GM23338 (cell line): ENCODE data around the gene FGF11. TPM values are rescaled to one million over a fixed set of nuclear protein-coding genes. Genes with fewer than 3 reads are reported as not detected.

ENCODE experiments used
- ATAC-seq: fragments of 200-7000 bp; cut with Tn5 transposase; 3 replicates; pipeline ENCODE4 v1.9.1; 2020
- DNase-seq: peaks from one replicate; pipeline ENCODE4 v3.0.0-alpha.2; 2015; ENCODE audit warnings: low spot score
- H2AFZ ChIP-seq: fragments of 200-600 bp; sonication (generic); 2 replicates; pipeline ENCODE4 v1.8.0; 2016; ENCODE audit warnings: antibody characterized with exemption, mild to moderate bottlenecking, moderate library complexity
- H3F3A ChIP-seq: fragments of 200-600 bp; sonication (generic); replicated peaks from 2 replicates; pipeline ENCODE4 v1.8.0; 2017; ENCODE audit warnings: antibody characterized with exemption, mixed run types, low read depth
- H3K27ac ChIP-seq: fragments of 200-600 bp; sonication (generic); 2 replicates; pipeline ENCODE4 v1.6.1; 2016; ENCODE audit warnings: low read depth
- H3K27me3 ChIP-seq: fragments of 200-600 bp; sonication (generic); 2 replicates; pipeline ENCODE4 v1.8.0; 2016; ENCODE audit warnings: mild to moderate bottlenecking, mixed run types, moderate library complexity; ENCODE audit not compliant: insufficient read depth
- H3K36me3 ChIP-seq: fragments of 200-600 bp; sonication (generic); 2 replicates; pipeline ENCODE4 v1.8.0; 2016; ENCODE audit warnings: mild to moderate bottlenecking; ENCODE audit not compliant: insufficient read depth
- H3K4me1 ChIP-seq: fragments of 200-600 bp; sonication (generic); 2 replicates; pipeline ENCODE4 v1.8.0; 2016; ENCODE audit warnings: mild to moderate bottlenecking, moderate library complexity; ENCODE audit not compliant: insufficient read depth
- H3K4me2 ChIP-seq: fragments of 200-600 bp; sonication (generic); 2 replicates; pipeline ENCODE4 v1.7.1; 2017; ENCODE audit warnings: mixed run types
- H3K4me3 ChIP-seq: fragments of 200-600 bp; sonication (generic); 2 replicates; pipeline ENCODE4 v1.6.1; 2016; ENCODE audit warnings: mixed run types
- H3K79me2 ChIP-seq: fragments of 200-600 bp; sonication (generic); replicated peaks from 2 replicates; pipeline ENCODE4 v1.8.0; 2017; ENCODE audit warnings: mild to moderate bottlenecking; ENCODE audit not compliant: insufficient read depth
- H3K9me2 ChIP-seq: fragments of 200-600 bp; sonication (generic); 2 replicates; pipeline ENCODE4 v1.8.0; 2017; ENCODE audit not compliant: insufficient read depth
- H4K20me1 ChIP-seq: fragments of 200-600 bp; sonication (generic); replicated peaks from 2 replicates; pipeline ENCODE4 v1.8.0; 2017; ENCODE audit warnings: mild to moderate bottlenecking; ENCODE audit not compliant: insufficient read depth
- H3K27ac Mint-ChIP-seq: 2 replicates; pipeline ENCODE4 v1.8.0; 2020; ENCODE audit warnings: inconsistent platforms, mild to moderate bottlenecking, moderate library complexity, mixed read lengths
- H3K27me3 Mint-ChIP-seq: 3 replicates; pipeline ENCODE4 v1.8.0; 2022; ENCODE audit warnings: low read depth, mild to moderate bottlenecking, moderate library complexity, mixed read lengths, inconsistent platforms; ENCODE audit not compliant: insufficient read depth, poor library complexity
- H3K36me3 Mint-ChIP-seq: 3 replicates; pipeline ENCODE4 v1.8.0; 2021; ENCODE audit warnings: low read depth, mild to moderate bottlenecking, inconsistent platforms, moderate library complexity, mixed read lengths
- H3K4me1 Mint-ChIP-seq: 3 replicates; pipeline ENCODE4 v1.8.0; 2020; ENCODE audit warnings: mild to moderate bottlenecking, inconsistent platforms, mixed read lengths
- H3K4me3 Mint-ChIP-seq: 3 replicates; pipeline ENCODE4 v1.8.0; 2021; ENCODE audit warnings: moderate library complexity, mild to moderate bottlenecking, inconsistent platforms, mixed read lengths
- H3K9me3 Mint-ChIP-seq: 3 replicates; pipeline ENCODE4 v1.8.0; 2020; ENCODE audit warnings: moderate library complexity, mild to moderate bottlenecking, inconsistent platforms, mixed read lengths
- CREB1 ChIP-seq: fragments of 250-450 bp; sonication (Bioruptor Pico); IDR thresholded peaks from 2 replicates; pipeline ENCODE4 v1.5.0; 2020; ENCODE audit warnings: low read depth, mild to moderate bottlenecking, moderate library complexity
- EZH2 ChIP-seq: fragments of 200-600 bp; sonication (generic); IDR thresholded peaks from one replicate; pipeline ENCODE4 v1.8.0; 2017; ENCODE audit warnings: antibody characterized with exemption, mild to moderate bottlenecking, low read depth; ENCODE audit not compliant: unreplicated experiment
- EZH2phosphoT487 ChIP-seq: fragments of 200-600 bp; sonication (generic); IDR thresholded peaks from one replicate; pipeline ENCODE4 v1.8.1; 2018; ENCODE audit warnings: antibody characterized with exemption; ENCODE audit not compliant: unreplicated experiment
- NANOG ChIP-seq: IDR thresholded peaks from 2 replicates; pipeline ENCODE4 v1.6.1; 2016; ENCODE audit warnings: antibody characterized with exemption, borderline replicate concordance
- POLR2AphosphoS5 ChIP-seq: IDR thresholded peaks from 2 replicates; pipeline ENCODE4 v1.6.1; 2016; ENCODE audit warnings: antibody characterized with exemption, low read depth
- STAT1 ChIP-seq: IDR thresholded peaks from one replicate; pipeline ENCODE4 v1.6.1; 2016; ENCODE audit warnings: antibody characterized with exemption; ENCODE audit not compliant: unreplicated experiment
- ZNF114 ChIP-seq: fragments of 250-450 bp; sonication (Bioruptor Pico); IDR thresholded peaks from 2 replicates; pipeline ENCODE4 v1.5.0; 2020; ENCODE audit warnings: mild to moderate bottlenecking, moderate library complexity
- ZNF331 ChIP-seq: fragments of 250-450 bp; sonication (Bioruptor Pico); IDR thresholded peaks from 2 replicates; pipeline ENCODE4 v1.5.0; 2020; ENCODE audit warnings: low read depth, mild to moderate bottlenecking, moderate library complexity
- polyA plus RNA-seq: library from polyadenylated mRNA; unstranded; fragments of >200 nt; fragmentation: Nextera tagmentation; extraction: Ambion mirVana; gene quantifications from 2 replicates; pipeline ENCODE4 v1.2.1, GENCODE V29; 2016
- total RNA-seq: library from RNA; depleted of rRNA; stranded (reverse); fragments of >200 nt; shearing (Covaris generic); gene quantifications from 2 replicates; pipeline ENCODE4 v1.2.3, GENCODE V29; 2014
- TF ChIP-seq, protein P1 (sequence below): IDR thresholded peaks from 2 replicates; pipeline ENCODE4 v1.6.1; 2016; ENCODE audit warnings: antibody characterized with exemption
- TF ChIP-seq, protein P2 (sequence below): fragments of 250-450 bp; sonication (Bioruptor Pico); IDR thresholded peaks from 2 replicates; pipeline ENCODE4 v1.5.0; 2020; ENCODE audit warnings: mild to moderate bottlenecking, moderate library complexity
- TF ChIP-seq, protein P3 (sequence below): IDR thresholded peaks from one replicate; pipeline ENCODE4 v1.6.1; 2018; ENCODE audit warnings: antibody characterized with exemption; ENCODE audit not compliant: unreplicated experiment
- TF ChIP-seq, protein P4 (sequence below), 2 experiments: fragments of 200-600 bp in 1 of 2; sonication (generic) in 1 of 2; conservative IDR thresholded peaks; 2 replicates each; pipeline versions ENCODE4 v1.5.1 to v1.6.1; 2016 to 2017; ENCODE audit warnings: antibody characterized with exemption in 2 of 2, low read depth in 2 of 2, mild to moderate bottlenecking in 2 of 2, moderate library complexity in 1 of 2

Gene FGF11
- total and polyA plus RNA-seq, 2 experiments from 2014 or later = 11.1 to 16.6 TPM

DNA sequence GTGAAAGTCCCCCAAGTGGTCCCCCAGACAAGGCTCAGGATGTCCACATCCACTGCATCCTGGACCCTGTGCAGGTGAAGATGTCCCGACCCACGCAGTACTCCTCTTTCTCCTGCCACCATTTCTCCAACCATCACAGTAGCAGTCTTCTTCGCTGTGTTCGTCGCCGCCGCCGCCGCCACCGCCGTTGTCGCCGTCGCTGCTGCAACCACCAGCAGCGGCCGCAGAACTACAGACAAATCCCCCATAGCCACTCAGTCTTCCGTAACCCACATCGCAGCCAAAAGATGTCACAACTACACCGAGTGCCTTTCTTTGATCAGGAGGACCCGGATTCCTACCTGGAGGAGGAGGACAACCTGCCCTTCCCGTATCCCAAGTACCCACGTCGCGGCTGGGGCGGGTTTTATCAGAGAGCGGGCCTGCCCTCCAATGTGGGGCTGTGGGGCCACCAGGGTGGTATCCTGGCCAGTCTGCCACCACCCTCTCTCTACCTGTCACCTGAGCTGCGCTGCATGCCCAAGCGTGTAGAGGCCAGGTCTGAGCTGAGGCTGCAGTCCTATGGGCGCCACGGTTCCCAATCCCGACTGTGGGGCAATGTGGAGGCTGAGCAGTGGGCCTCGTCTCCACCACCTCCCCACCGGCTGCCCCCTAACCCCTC is 13.0 kb upstream of the FGF11 start:
- no peaks in the 10 kb centered on the region for H3K27me3 ChIP-seq
- H4K20me1 ChIP-seq = no peaks in the 10 kb centered on the region
- H3F3A ChIP-seq = no peaks in the 10 kb centered on the region
- no peak overlapping the region for H3K4me3 ChIP-seq
- H3K36me3 ChIP-seq = no peaks in the 10 kb centered on the region
- H3K9me3 Mint-ChIP-seq = no peaks in the 10 kb centered on the region; the same call in 2 of the 3 replicates
- 0 out of 2 replicates have a peak, but pooled peaks cover 5% of the 10 kb centered on the region for H3K9me2 ChIP-seq
- no peak overlapping the region for H3K4me2 ChIP-seq
- H3K4me1 ChIP-seq = no peaks in the 10 kb centered on the region
- no peak overlapping the region; the same call in 2 of the 3 replicates for H3K4me3 Mint-ChIP-seq
- TF ChIP-seq, protein P1, sequence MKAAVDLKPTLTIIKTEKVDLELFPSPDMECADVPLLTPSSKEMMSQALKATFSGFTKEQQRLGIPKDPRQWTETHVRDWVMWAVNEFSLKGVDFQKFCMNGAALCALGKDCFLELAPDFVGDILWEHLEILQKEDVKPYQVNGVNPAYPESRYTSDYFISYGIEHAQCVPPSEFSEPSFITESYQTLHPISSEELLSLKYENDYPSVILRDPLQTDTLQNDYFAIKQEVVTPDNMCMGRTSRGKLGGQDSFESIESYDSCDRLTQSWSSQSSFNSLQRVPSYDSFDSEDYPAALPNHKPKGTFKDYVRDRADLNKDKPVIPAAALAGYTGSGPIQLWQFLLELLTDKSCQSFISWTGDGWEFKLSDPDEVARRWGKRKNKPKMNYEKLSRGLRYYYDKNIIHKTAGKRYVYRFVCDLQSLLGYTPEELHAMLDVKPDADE = no peak
- TF ChIP-seq EZH2phosphoT487 (no peak), EZH2 (no peak), CREB1 (no peak), NANOG (no peak), ZNF114 (CRISPR knock-in tag) (no peak), STAT1 (no peak), ZNF331 (CRISPR knock-in tag) (no peak), POLR2AphosphoS5 (no peak)
- TF ChIP-seq, protein P2, sequence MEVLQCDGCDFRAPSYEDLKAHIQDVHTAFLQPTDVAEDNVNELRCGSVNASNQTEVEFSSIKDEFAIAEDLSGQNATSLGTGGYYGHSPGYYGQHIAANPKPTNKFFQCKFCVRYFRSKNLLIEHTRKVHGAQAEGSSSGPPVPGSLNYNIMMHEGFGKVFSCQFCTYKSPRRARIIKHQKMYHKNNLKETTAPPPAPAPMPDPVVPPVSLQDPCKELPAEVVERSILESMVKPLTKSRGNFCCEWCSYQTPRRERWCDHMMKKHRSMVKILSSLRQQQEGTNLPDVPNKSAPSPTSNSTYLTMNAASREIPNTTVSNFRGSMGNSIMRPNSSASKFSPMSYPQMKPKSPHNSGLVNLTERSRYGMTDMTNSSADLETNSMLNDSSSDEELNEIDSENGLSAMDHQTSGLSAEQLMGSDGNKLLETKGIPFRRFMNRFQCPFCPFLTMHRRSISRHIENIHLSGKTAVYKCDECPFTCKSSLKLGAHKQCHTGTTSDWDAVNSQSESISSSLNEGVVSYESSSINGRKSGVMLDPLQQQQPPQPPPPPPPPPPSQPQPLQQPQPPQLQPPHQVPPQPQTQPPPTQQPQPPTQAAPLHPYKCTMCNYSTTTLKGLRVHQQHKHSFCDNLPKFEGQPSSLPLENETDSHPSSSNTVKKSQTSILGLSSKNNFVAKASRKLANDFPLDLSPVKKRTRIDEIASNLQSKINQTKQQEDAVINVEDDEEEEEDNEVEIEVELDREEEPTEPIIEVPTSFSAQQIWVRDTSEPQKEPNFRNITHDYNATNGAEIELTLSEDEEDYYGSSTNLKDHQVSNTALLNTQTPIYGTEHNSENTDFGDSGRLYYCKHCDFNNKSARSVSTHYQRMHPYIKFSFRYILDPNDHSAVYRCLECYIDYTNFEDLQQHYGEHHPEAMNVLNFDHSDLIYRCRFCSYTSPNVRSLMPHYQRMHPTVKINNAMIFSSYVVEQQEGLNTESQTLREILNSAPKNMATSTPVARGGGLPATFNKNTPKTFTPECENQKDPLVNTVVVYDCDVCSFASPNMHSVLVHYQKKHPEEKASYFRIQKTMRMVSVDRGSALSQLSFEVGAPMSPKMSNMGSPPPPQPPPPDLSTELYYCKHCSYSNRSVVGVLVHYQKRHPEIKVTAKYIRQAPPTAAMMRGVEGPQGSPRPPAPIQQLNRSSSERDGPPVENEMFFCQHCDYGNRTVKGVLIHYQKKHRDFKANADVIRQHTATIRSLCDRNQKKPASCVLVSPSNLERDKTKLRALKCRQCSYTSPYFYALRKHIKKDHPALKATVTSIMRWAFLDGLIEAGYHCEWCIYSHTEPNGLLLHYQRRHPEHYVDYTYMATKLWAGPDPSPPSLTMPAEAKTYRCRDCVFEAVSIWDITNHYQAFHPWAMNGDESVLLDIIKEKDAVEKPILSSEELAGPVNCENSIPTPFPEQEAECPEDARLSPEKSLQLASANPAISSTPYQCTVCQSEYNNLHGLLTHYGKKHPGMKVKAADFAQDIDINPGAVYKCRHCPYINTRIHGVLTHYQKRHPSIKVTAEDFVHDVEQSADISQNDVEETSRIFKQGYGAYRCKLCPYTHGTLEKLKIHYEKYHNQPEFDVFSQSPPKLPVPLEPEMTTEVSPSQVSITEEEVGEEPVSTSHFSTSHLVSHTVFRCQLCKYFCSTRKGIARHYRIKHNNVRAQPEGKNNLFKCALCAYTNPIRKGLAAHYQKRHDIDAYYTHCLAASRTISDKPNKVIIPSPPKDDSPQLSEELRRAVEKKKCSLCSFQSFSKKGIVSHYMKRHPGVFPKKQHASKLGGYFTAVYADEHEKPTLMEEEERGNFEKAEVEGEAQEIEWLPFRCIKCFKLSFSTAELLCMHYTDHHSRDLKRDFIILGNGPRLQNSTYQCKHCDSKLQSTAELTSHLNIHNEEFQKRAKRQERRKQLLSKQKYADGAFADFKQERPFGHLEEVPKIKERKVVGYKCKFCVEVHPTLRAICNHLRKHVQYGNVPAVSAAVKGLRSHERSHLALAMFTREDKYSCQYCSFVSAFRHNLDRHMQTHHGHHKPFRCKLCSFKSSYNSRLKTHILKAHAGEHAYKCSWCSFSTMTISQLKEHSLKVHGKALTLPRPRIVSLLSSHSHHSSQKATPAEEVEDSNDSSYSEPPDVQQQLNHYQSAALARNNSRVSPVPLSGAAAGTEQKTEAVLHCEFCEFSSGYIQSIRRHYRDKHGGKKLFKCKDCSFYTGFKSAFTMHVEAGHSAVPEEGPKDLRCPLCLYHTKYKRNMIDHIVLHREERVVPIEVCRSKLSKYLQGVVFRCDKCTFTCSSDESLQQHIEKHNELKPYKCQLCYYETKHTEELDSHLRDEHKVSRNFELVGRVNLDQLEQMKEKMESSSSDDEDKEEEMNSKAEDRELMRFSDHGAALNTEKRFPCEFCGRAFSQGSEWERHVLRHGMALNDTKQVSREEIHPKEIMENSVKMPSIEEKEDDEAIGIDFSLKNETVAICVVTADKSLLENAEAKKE = no peak
- TF ChIP-seq, protein P3, sequence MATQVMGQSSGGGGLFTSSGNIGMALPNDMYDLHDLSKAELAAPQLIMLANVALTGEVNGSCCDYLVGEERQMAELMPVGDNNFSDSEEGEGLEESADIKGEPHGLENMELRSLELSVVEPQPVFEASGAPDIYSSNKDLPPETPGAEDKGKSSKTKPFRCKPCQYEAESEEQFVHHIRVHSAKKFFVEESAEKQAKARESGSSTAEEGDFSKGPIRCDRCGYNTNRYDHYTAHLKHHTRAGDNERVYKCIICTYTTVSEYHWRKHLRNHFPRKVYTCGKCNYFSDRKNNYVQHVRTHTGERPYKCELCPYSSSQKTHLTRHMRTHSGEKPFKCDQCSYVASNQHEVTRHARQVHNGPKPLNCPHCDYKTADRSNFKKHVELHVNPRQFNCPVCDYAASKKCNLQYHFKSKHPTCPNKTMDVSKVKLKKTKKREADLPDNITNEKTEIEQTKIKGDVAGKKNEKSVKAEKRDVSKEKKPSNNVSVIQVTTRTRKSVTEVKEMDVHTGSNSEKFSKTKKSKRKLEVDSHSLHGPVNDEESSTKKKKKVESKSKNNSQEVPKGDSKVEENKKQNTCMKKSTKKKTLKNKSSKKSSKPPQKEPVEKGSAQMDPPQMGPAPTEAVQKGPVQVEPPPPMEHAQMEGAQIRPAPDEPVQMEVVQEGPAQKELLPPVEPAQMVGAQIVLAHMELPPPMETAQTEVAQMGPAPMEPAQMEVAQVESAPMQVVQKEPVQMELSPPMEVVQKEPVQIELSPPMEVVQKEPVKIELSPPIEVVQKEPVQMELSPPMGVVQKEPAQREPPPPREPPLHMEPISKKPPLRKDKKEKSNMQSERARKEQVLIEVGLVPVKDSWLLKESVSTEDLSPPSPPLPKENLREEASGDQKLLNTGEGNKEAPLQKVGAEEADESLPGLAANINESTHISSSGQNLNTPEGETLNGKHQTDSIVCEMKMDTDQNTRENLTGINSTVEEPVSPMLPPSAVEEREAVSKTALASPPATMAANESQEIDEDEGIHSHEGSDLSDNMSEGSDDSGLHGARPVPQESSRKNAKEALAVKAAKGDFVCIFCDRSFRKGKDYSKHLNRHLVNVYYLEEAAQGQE = no peak
- TF ChIP-seq, protein P4, sequence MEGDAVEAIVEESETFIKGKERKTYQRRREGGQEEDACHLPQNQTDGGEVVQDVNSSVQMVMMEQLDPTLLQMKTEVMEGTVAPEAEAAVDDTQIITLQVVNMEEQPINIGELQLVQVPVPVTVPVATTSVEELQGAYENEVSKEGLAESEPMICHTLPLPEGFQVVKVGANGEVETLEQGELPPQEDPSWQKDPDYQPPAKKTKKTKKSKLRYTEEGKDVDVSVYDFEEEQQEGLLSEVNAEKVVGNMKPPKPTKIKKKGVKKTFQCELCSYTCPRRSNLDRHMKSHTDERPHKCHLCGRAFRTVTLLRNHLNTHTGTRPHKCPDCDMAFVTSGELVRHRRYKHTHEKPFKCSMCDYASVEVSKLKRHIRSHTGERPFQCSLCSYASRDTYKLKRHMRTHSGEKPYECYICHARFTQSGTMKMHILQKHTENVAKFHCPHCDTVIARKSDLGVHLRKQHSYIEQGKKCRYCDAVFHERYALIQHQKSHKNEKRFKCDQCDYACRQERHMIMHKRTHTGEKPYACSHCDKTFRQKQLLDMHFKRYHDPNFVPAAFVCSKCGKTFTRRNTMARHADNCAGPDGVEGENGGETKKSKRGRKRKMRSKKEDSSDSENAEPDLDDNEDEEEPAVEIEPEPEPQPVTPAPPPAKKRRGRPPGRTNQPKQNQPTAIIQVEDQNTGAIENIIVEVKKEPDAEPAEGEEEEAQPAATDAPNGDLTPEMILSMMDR (conservative IDR thresholded peaks at IDR 0.05; ENCODE audit: low read depth in 2 of 2) = no peak
- ATAC-seq (no peak), DNase-seq (no peak)
- no peak overlapping the region for H2AFZ ChIP-seq
- H3K36me3 Mint-ChIP-seq = no peaks in the 10 kb centered on the region
- H3K27me3 Mint-ChIP-seq = peaks cover 29% of the 10 kb centered on the region
- H3K79me2 ChIP-seq = no peaks in the 10 kb centered on the region
- H3K4me1 Mint-ChIP-seq = no peaks in the 10 kb centered on the region; the same call in 2 of the 3 replicates
- H3K27ac ChIP-seq = no peak overlapping the region
- H3K27ac Mint-ChIP-seq = no peak overlapping the region
